ENCODE measurements around the gene TMEM59L. TPM values are rescaled to one million over a fixed set of nuclear protein-coding genes. Genes with fewer than 3 reads are reported as not detected.

Gene TMEM59L
- total and polyA plus RNA-seq, 2 experiments from 2014 or later = 1.5 to 9.1 TPM

DNA sequence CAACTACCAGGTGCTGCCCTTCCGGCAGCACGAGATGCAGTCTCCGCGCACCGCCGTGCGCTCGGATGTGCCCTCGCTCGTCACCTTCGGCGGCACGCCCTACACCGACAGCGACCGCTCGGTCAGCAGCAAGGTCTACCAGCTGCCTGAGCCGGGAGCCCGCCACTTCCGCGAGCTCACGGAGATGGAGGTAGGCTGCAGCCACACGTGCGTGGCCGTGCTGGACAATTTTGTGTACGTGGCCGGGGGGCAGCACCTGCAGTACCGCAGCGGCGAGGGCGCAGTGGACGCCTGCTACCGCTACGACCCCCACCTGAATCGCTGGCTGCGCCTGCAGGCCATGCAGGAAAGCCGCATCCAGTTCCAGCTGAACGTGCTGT lies 55.6 kb downstream of the TMEM59L start:
- 98% methylated on average over 36 of the region's 38 CpGs for WGBS (ENCODE audit: low lambda C conversion rate, missing lambda C conversion rate)
- H3K9me3 ChIP-seq (ENCODE audit: low read depth) = no peaks in the 10 kb centered on the region
- H3K79me2 ChIP-seq = no peaks in the 10 kb centered on the region
- H3K36me3 ChIP-seq (replicated peaks; ENCODE audit: insufficient read depth, low read depth) = no peaks in the 10 kb centered on the region
- H3K27me3 ChIP-seq = no peaks in the 10 kb centered on the region
- H3K27ac ChIP-seq = no peak overlapping the region
- no peak overlapping the region for H3K4me3 ChIP-seq
- no peak for DNase-seq (ENCODE audit: low spot score)
- no peak overlapping the region for H2AFZ ChIP-seq
- H4K20me1 ChIP-seq (ENCODE audit: insufficient read depth, poor library complexity, severe bottlenecking) = no peaks in the 10 kb centered on the region
- TF ChIP-seq EZH2phosphoT487 (IDR thresholded peaks at IDR 0.05; ENCODE audit: low read depth, severe bottlenecking, unreplicated experiment) = no peak
- no peak for TF ChIP-seq CTCF (IDR thresholded peaks at IDR 0.05; ENCODE audit: poor library complexity)
- TF ChIP-seq EZH2 (IDR thresholded peaks at IDR 0.05; ENCODE audit: borderline replicate concordance) = no peak
- H3K4me2 ChIP-seq = no peak overlapping the region
- no peaks in the 10 kb centered on the region for H3K9me2 ChIP-seq (replicated peaks; ENCODE audit: insufficient read depth)
- peaks cover 30% of the 10 kb centered on the region for H3K4me1 ChIP-seq (ENCODE audit: insufficient read depth)

- WGBS (ENCODE audit: low lambda C conversion rate, missing lambda C conversion rate) = 98% methylated on average over 56 of the region's 58 CpGs
- Histone ChIP-seq H4K20me1 (ENCODE audit: insufficient read depth, poor library complexity, severe bottlenecking) (no peaks in the 10 kb centered on the region), H3K36me3 (replicated peaks; ENCODE audit: insufficient read depth, low read depth) (no peaks in the 10 kb centered on the region), H3K9me3 (ENCODE audit: low read depth) (no peaks in the 10 kb centered on the region), H3K27ac (no peak overlapping the region), H3K79me2 (no peaks in the 10 kb centered on the region), H3K4me2 (no peak overlapping the region), H3K4me1 (ENCODE audit: insufficient read depth) (peaks cover 28% of the 10 kb centered on the region), H3K4me3 (no peak overlapping the region), H3K27me3 (no peaks in the 10 kb centered on the region), H2AFZ (no peak overlapping the region), H3K9me2 (replicated peaks; ENCODE audit: insufficient read depth) (no peaks in the 10 kb centered on the region)
- DNase-seq (ENCODE audit: low spot score) = no peak
- TF ChIP-seq EZH2phosphoT487 (IDR thresholded peaks at IDR 0.05; ENCODE audit: low read depth, severe bottlenecking, unreplicated experiment) (no peak), EZH2 (IDR thresholded peaks at IDR 0.05; ENCODE audit: borderline replicate concordance) (no peak), CTCF (IDR thresholded peaks at IDR 0.05; ENCODE audit: poor library complexity) (no peak)
These were observed 56.3 kb downstream of the TMEM59L start for GRCh38 chr19:18668744-18669523.

DNA sequence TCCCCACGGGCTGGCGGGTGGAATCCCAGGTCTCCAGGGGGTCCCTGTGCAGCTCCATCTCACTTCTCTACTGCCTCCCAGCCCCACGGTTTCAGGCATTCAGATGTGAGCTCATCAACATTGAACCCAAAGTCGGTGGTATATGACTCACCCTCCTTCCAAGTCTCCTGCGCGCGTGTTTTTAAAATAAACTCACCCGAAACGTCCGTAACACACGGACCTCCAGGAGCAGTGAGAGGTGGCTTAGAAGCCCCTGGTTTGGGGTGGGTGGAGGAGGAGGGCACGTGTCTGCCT lies 56.8 kb downstream of the TMEM59L start:
- Histone ChIP-seq H3K79me2 (no peaks in the 10 kb centered on the region), H3K27ac (peak overlapping the region; percentile 73), H3K9me2 (replicated peaks; ENCODE audit: insufficient read depth) (no peaks in the 10 kb centered on the region), H3K36me3 (replicated peaks; ENCODE audit: insufficient read depth, low read depth) (no peaks in the 10 kb centered on the region), H3K9me3 (ENCODE audit: low read depth) (no peaks in the 10 kb centered on the region), H3K4me1 (ENCODE audit: insufficient read depth) (peaks cover 28% of the 10 kb centered on the region), H2AFZ (no peak overlapping the region), H3K27me3 (no peaks in the 10 kb centered on the region), H3K4me3 (no peak overlapping the region), H3K4me2 (no peak overlapping the region), H4K20me1 (ENCODE audit: insufficient read depth, poor library complexity, severe bottlenecking) (no peaks in the 10 kb centered on the region)
- DNase-seq (ENCODE audit: low spot score) = no peak
- 88% methylated on average over 11 of the region's 12 CpGs for WGBS (ENCODE audit: low lambda C conversion rate, missing lambda C conversion rate)
- TF ChIP-seq EZH2phosphoT487 (IDR thresholded peaks at IDR 0.05; ENCODE audit: low read depth, severe bottlenecking, unreplicated experiment) (no peak), EZH2 (IDR thresholded peaks at IDR 0.05; ENCODE audit: borderline replicate concordance) (no peak), CTCF (IDR thresholded peaks at IDR 0.05; ENCODE audit: poor library complexity) (no peak)
